Stimulated activated CD4-positive, alpha-beta T cell treated with anti-CD3 and anti-CD28 coated beads, Interleukin-12 subunit alpha, Interleukin-12 subunit beta, amount 100 ng/mL, for 48 hours (primary cell): ENCODE data around the gene VSIR.

Experiments used
- DNase-seq, 3 donors: peaks; one replicate each; pipeline ENCODE4 v3.0.0-alpha.2; 2020; ENCODE audit warnings: low read depth in 2 of 3, low spot score in 1 of 3

Gene VSIR

GRCh38 chr10:71807557-71808510, 34.5 kb upstream of the VSIR start:
- no peak for DNase-seq

GRCh38 chr10:71806704-71807556, 33.6 kb upstream of the VSIR start:
- DNase-seq: no peak

GRCh38 chr10:71805776-71806703, 32.7 kb upstream of the VSIR start:
- no peak for DNase-seq

- DNase-seq: no peak
Observed at GRCh38 chr10:71804077-71804476, 30.8 kb upstream of the VSIR start.

GRCh38 chr10:71802715-71803488, 29.6 kb upstream of the VSIR start:
- no peak for DNase-seq

GRCh38 chr10:71802235-71802634, 28.9 kb upstream of the VSIR start:
- DNase-seq: no peak

- no peak for DNase-seq
Observed at GRCh38 chr10:71801361-71801760, 28.0 kb upstream of the VSIR start.

GRCh38 chr10:71799608-71800453, 26.5 kb upstream of the VSIR start:
- no peak for DNase-seq

GRCh38 chr10:71799112-71799511, 25.8 kb upstream of the VSIR start:
- no peak for DNase-seq

GRCh38 chr10:71798308-71798624, 24.9 kb upstream of the VSIR start:
- no peak for DNase-seq

- DNase-seq: no peak
Observed at GRCh38 chr10:71797533-71798307, 24.4 kb upstream of the VSIR start.

- DNase-seq: no peak
Observed at GRCh38 chr10:71796749-71797405, 23.6 kb upstream of the VSIR start.

- peak in 1 of 3 donors; percentile 14 for DNase-seq
Observed at GRCh38 chr10:71795248-71795647, 21.9 kb upstream of the VSIR start.

- no peak for DNase-seq
Observed at GRCh38 chr10:71790749-71791440, 17.6 kb upstream of the VSIR start.

GRCh38 chr10:71789871-71790270, 16.6 kb upstream of the VSIR start:
- no peak for DNase-seq

GRCh38 chr10:71788954-71789353, 15.6 kb upstream of the VSIR start:
- no peak for DNase-seq

- no peak for DNase-seq
Observed at GRCh38 chr10:71784679-71785272, 11.5 kb upstream of the VSIR start.
